Body of pancreas (tissue), 4 donors: Measurements from ENCODE around the gene GALNT14. TPM values are rescaled to one million over a fixed set of nuclear protein-coding genes. Genes with fewer than 3 reads are reported as not detected.

ENCODE experiments used
- ATAC-seq: fragments of 150-250 bp; one replicate; pipeline ENCODE4 v1.9.1; 2016
- DNase-seq, 4 donors: peaks; one replicate each; pipeline ENCODE4 v3.0.0-alpha.2; 2019
- H3K27ac ChIP-seq, 4 donors: fragments of 200-600 bp; sonication (generic); 1 replicate in 3 of 4; 2 replicates in 1 of 4; pipeline versions ENCODE4 v1.5.1 to v1.6.1; 2016 to 2019; ENCODE audit warnings: mild to moderate bottlenecking in 1 of 4, mixed read lengths in 1 of 4, moderate library complexity in 1 of 4
- H3K27me3 ChIP-seq, 2 donors: fragments of 200-600 bp; sonication (generic); one replicate each; pipeline ENCODE4 v1.6.0; 2016; ENCODE audit warnings: mild to moderate bottlenecking in 1 of 2
- H3K36me3 ChIP-seq, 2 donors: fragments of 200-600 bp; sonication (generic); replicated peaks in 1 of 2; 2 replicates each; pipeline ENCODE4 v1.5.1; 2016; ENCODE audit warnings: low read depth in 2 of 2; ENCODE audit not compliant: insufficient read depth in 1 of 2
- H3K4me1 ChIP-seq: fragments of 200-600 bp; sonication (generic); one replicate; pipeline ENCODE4 v1.6.0; 2016
- H3K4me3 ChIP-seq, 2 donors: fragments of 200-600 bp; sonication (generic); 1 replicate in 1 of 2; 2 replicates in 1 of 2; pipeline ENCODE4 v1.5.1; 2016 to 2019
- H3K9me3 ChIP-seq, 3 donors: fragments of 200-600 bp; sonication (generic); 1 replicate in 2 of 3; 2 replicates in 1 of 3; pipeline ENCODE4 v1.5.1; 2016
- CTCF ChIP-seq, 7 experiments: fragments of 450-650 bp in 4 of 7; fragments of 200-600 bp in 3 of 7; sonication (generic) in 3 of 7; IDR thresholded peaks; one replicate each; pipeline ENCODE4 v1.5.1; 2016 to 2019; ENCODE audit warnings: antibody characterized with exemption in 7 of 7
- POLR2A ChIP-seq, 3 donors: fragments of 450-650 bp; IDR thresholded peaks; one replicate each; pipeline ENCODE4 v1.6.1; 2016; ENCODE audit warnings: antibody characterized with exemption in 3 of 3, mild to moderate bottlenecking in 2 of 3
- WGBS, 2 donors: methylation state at CpG; one replicate each; pipeline ENCODE4 v1.1.5; 2017; 5-methylcytosine and 5-hydroxymethylcytosine counted together
- intact Hi-C: fragments of 100-400 bp; cut with DNase I; formaldehyde crosslinking; loops from one replicate; pipeline ENCODE4 v1.15.1; 2023
- total RNA-seq, 2 donors: library from RNA; depleted of rRNA; stranded (reverse); fragments of >200 nt; gene quantifications; one replicate each; pipeline ENCODE4 v1.1.0, GENCODE V29; 2016

Gene GALNT14
- total RNA-seq, 2 donors from 2014 or later, result 2.6 to 6.7 TPM

DNA sequence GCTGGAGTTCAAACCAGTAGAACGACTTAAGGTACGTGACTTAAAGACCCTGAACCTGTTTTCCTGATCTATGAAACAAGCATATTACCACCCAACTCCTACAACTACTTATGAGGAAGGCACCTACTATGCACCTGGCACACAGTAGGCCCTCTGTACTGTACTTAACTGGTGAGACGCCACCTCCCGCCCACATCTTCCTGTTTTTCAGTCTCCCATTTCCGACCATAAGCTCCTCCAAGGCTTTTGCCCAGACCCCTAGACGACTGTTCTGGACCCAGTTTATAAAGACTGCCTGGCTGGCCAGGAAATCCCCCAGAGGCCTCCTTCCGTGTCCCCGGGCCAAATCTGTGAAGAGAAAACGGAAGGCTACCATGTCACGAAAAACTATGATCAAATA is 1.5 kb downstream of the GALNT14 start:
- Histone ChIP-seq H3K27ac (no peak overlapping the region), H3K4me3 (no peak overlapping the region), H3K36me3 (no peaks in the 10 kb centered on the region), H3K4me1 (peaks cover 22% of the 10 kb centered on the region), H3K9me3 (no peaks in the 10 kb centered on the region), H3K27me3 (peaks cover 0 to 6% of the 10 kb centered on the region in 2 donors)
- intact Hi-C loops, result no loop called here
- ATAC-seq (no peak), DNase-seq (no peak)
- 41 to 47% methylated on average over 10 of the region's 10 CpGs for WGBS, 2 donors
- TF ChIP-seq CTCF (IDR thresholded peaks at IDR 0.05) (no peak), POLR2A (IDR thresholded peaks at IDR 0.05) (no peak)

GRCh38 chr2:31136000-31136399 is 2.2 kb downstream of the GALNT14 start:
- 49 to 52% methylated on average over 3 of the region's 3 CpGs for WGBS, 2 donors
- Histone ChIP-seq H3K4me3 (no peak overlapping the region), H3K27me3 (peaks cover 0 to 6% of the 10 kb centered on the region in 2 donors)

DNA sequence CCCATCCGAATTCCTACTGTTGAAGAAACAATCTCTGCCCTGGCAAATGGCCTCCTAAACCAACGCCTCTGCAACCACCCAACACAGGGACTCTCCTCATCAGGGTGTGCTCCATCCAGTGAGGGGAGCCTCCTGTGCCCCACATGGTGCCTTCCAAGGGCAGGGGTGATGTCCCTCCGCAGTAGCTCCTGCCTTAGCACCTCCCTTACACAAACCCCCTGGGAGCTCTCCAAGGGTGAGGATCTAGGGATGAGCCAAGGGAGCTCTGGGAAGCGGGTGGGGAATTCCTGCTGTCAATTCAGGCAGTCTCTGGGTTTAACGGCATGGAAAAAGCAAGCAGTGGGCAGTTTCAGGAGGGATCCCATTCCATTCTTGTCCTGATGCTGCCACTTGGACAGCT is 3.8 kb downstream of the GALNT14 start:
- intact Hi-C loops, result no loop called here
- no peaks in the 10 kb centered on the region for H3K36me3 ChIP-seq
- H3K4me1 ChIP-seq, result peaks cover 22% of the 10 kb centered on the region
- no peak for DNase-seq
- WGBS, 2 donors, result 60 to 85% methylated on average over 4 to 5 of the region's 5 CpGs
- ATAC-seq, result no peak
- TF ChIP-seq POLR2A (IDR thresholded peaks at IDR 0.05) (no peak), CTCF (IDR thresholded peaks at IDR 0.05) (no peak)
- no peak overlapping the region for H3K4me3 ChIP-seq
- H3K9me3 ChIP-seq, result no peaks in the 10 kb centered on the region
- H3K27ac ChIP-seq, result no peak overlapping the region
- peaks cover 0 to 6% of the 10 kb centered on the region in 2 donors for H3K27me3 ChIP-seq

More at GRCh38 chr2:31136000-31136399, 2.2 kb downstream of the GALNT14 start:
- TF ChIP-seq CTCF (IDR thresholded peaks at IDR 0.05) (no peak), POLR2A (IDR thresholded peaks at IDR 0.05) (no peak)
- DNase-seq (no peak), ATAC-seq (no peak)
- H3K9me3 ChIP-seq, result no peaks in the 10 kb centered on the region
- H3K4me1 ChIP-seq, result peaks cover 22% of the 10 kb centered on the region
- H3K36me3 ChIP-seq, result no peaks in the 10 kb centered on the region
- intact Hi-C loops, result no loop called here
- H3K27ac ChIP-seq, result no peak overlapping the region

DNA sequence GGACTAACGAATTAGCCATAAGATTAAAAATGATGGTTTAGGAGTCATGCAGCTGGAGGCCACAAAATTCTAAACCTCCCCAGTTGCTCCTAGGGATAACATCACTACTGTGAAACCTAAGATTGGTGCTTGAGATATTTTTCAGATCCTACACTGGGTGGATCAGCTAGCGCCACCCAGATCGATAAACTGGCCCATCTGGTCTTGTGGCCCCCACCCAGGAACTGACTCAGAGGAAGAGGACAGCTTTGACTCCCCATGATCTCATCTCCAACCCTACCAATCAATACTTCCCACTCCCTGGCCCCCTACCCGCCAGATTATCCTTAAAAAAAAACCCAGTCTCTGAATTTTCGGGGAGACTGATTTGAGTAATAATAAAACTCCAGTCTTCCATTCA is 5.5 kb downstream of the GALNT14 start:
- Histone ChIP-seq H3K9me3 (no peaks in the 10 kb centered on the region), H3K36me3 (no peaks in the 10 kb centered on the region), H3K27ac (no peak overlapping the region), H3K4me1 (peaks cover 11% of the 10 kb centered on the region), H3K4me3 (no peak overlapping the region), H3K27me3 (peaks cover 0 to 6% of the 10 kb centered on the region in 2 donors)
- intact Hi-C loops, result no loop called here
- TF ChIP-seq POLR2A (IDR thresholded peaks at IDR 0.05), result no peak
- no peak for TF ChIP-seq CTCF (IDR thresholded peaks at IDR 0.05)
- no peak for ATAC-seq
- WGBS, 2 donors, result 83 to 84% methylated on average over 5 of the region's 5 CpGs
- DNase-seq, result no peak

GRCh38 chr2:31131871-31132270 is 6.4 kb downstream of the GALNT14 start:
- Histone ChIP-seq H3K36me3 (no peaks in the 10 kb centered on the region), H3K4me1 (peaks cover 2% of the 10 kb centered on the region), H3K27me3 (peaks cover 0 to 2% of the 10 kb centered on the region in 2 donors), H3K27ac (no peak overlapping the region), H3K9me3 (no peaks in the 10 kb centered on the region), H3K4me3 (no peak overlapping the region)
- intact Hi-C loops, result no loop called here
- no peak for TF ChIP-seq CTCF (IDR thresholded peaks at IDR 0.05)
- TF ChIP-seq POLR2A (IDR thresholded peaks at IDR 0.05), result no peak
- DNase-seq (no peak), ATAC-seq (no peak)
- WGBS, 2 donors, result 86% methylated on average over 4 of the region's 4 CpGs
